ENCODE results near the gene S1PR3. TPM values are rescaled to one million over a fixed set of nuclear protein-coding genes. Genes with fewer than 3 reads are reported as not detected.

S1PR3 gene
- total RNA-seq, 1 donor from 2014 or later: 3.4 TPM

DNA sequence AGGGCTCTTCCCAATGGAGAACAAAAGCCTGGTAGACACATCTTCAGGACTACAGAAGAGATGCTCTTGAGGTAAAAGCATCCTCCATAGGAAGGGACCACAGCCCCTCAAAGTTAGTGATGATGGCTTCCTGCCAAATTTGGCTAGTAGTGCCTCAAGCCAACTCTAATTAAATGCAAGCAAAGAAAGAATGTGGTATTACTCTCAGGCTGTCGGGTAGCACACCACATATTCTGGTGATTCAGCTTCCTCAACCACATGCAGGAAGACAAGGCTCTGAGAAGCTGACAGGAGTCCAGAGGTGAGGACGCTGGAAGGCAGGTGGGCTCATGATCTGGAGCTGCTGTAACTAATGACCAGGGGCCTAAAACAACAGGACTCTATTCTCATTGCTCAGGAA, 37.2 kb upstream of the S1PR3 start:
- intact Hi-C loops (cut with micrococcal nuclease): loop anchor here (5.0 kb wide), 1 partner anchor 33 kb away; no protein-coding TSS in a partner anchor
- H3K36me3 Mint-ChIP-seq (ENCODE audit: low read depth): no peaks in the 10 kb centered on the region
- H3K27ac Mint-ChIP-seq: no peak overlapping the region
- DNase-seq: no peak
- peaks cover 6% of the 10 kb centered on the region for H3K27me3 Mint-ChIP-seq
- H3K4me3 Mint-ChIP-seq: no peak overlapping the region
- H3K4me1 Mint-ChIP-seq: peaks cover 8% of the 10 kb centered on the region
- H3K9me3 Mint-ChIP-seq: no peaks in the 10 kb centered on the region

DNA sequence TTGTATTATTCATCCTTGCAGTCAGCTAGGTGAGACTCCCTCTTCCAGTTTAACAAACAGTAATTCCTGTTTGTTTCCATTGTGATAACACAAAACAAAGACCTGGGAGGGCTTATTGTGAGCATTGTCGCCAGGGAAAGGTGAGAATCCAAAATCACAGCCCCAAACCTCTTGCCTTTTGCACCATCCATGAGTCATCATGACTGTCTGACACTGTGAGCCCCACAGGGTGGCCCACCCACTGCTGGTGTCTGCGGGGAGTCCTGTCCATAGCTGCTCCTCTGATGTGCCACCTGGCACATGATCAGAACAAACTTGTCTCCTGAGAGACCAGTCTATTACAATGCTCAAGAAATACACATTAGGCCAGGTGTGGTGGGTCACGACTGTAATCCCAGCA, 33.7 kb upstream of the S1PR3 start:
- H3K9me3 Mint-ChIP-seq: no peaks in the 10 kb centered on the region
- peaks cover 9% of the 10 kb centered on the region for H3K27me3 Mint-ChIP-seq
- DNase-seq: no peak
- intact Hi-C loops (cut with micrococcal nuclease): no loop called here
- H3K27ac Mint-ChIP-seq: no peak overlapping the region
- no peaks in the 10 kb centered on the region for H3K36me3 Mint-ChIP-seq (ENCODE audit: low read depth)
- H3K4me1 Mint-ChIP-seq: peaks cover 2% of the 10 kb centered on the region
- H3K4me3 Mint-ChIP-seq: no peak overlapping the region

DNA sequence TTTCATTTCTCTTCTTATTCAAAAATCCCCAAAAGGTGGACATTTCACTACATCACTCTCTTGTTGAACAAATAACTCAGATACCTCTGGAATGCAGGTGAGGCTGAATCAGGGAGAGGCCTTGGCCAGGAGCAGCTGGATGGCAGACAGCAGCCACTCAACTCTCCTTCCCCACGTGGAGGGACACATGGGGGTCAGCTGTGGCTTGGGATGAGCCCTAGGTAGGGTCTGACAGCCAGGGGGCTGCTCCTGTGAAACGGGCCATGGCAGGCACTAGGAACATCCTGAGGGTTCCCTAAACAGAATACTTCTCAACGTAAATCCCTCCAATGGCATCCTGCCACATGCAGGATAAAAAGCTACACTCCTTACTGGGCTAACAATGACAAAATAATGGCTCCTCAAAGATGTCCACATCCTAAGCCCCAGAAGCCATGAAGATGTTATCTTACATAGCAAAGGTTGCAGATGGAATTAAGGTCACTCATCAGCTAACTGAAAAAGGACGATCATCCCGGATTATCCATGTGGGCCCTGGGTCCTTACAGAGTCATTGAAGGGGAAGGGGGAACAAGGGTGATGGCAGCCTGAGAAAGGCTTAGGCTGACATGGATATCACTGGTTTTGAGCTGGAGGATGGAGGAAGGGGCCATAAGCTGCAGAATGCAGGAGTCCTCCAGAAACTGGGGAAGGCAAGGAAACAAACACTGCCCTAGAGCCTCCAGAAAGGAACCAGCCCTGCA, 31.4 kb upstream of the S1PR3 start:
- intact Hi-C loops (cut with micrococcal nuclease): no loop called here
- H3K27ac Mint-ChIP-seq: no peak overlapping the region
- no peaks in the 10 kb centered on the region for H3K4me1 Mint-ChIP-seq
- peaks cover 13% of the 10 kb centered on the region for H3K27me3 Mint-ChIP-seq
- no peaks in the 10 kb centered on the region for H3K36me3 Mint-ChIP-seq (ENCODE audit: low read depth)
- no peaks in the 10 kb centered on the region for H3K9me3 Mint-ChIP-seq
- no peak for DNase-seq
- H3K4me3 Mint-ChIP-seq: no peak overlapping the region

DNA sequence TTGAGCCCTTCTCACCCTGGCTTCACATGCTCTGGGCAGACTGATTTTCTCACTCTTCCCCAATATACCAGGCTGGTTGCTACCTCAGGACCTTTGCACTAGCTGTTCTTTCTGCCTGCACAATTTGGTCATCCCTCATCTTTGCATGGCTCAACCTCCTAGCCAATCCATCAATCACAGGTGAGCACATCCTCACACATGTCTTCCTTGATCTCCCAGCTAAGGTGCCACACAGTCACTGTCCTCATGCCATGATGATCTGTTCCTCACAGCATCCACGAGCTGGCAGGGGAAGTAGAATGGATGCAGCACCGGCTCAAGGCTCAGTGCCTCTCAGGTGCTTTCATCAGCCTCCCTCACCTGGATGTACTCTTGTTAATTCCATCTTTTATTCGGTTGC, 30.6 kb upstream of the S1PR3 start:
- intact Hi-C loops (cut with micrococcal nuclease): no loop called here
- H3K27ac Mint-ChIP-seq: no peak overlapping the region
- H3K4me1 Mint-ChIP-seq: no peaks in the 10 kb centered on the region
- H3K27me3 Mint-ChIP-seq: peaks cover 13% of the 10 kb centered on the region
- H3K36me3 Mint-ChIP-seq (ENCODE audit: low read depth): no peaks in the 10 kb centered on the region
- no peak overlapping the region for H3K4me3 Mint-ChIP-seq
- DNase-seq: no peak
- no peaks in the 10 kb centered on the region for H3K9me3 Mint-ChIP-seq

DNA sequence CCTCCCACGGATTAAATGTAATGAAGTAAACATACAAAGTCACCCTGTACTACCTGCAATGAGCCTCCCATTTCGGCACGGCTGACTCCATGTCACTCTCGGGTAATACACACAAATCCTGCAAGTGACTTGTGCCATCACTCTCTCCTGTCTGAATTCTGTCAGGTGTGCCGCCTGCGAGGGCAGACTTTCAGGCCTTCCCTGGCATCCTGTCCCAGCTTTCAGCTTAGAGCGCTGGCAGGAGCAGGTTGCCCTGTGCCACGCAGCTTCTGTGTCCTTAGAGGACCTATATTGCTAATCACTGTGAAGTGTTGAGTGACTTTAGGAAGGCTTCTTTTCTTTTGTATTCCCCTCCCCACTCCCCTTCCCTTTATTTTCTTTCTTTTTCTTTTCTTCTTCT, 25.8 kb upstream of the S1PR3 start:
- intact Hi-C loops (cut with micrococcal nuclease): no loop called here
- Mint-ChIP-seq H3K27ac (no peak overlapping the region), H3K9me3 (no peaks in the 10 kb centered on the region), H3K27me3 (peaks cover 10% of the 10 kb centered on the region), H3K4me1 (no peaks in the 10 kb centered on the region), H3K4me3 (no peak overlapping the region), H3K36me3 (ENCODE audit: low read depth) (no peaks in the 10 kb centered on the region)
- DNase-seq: no peak

DNA sequence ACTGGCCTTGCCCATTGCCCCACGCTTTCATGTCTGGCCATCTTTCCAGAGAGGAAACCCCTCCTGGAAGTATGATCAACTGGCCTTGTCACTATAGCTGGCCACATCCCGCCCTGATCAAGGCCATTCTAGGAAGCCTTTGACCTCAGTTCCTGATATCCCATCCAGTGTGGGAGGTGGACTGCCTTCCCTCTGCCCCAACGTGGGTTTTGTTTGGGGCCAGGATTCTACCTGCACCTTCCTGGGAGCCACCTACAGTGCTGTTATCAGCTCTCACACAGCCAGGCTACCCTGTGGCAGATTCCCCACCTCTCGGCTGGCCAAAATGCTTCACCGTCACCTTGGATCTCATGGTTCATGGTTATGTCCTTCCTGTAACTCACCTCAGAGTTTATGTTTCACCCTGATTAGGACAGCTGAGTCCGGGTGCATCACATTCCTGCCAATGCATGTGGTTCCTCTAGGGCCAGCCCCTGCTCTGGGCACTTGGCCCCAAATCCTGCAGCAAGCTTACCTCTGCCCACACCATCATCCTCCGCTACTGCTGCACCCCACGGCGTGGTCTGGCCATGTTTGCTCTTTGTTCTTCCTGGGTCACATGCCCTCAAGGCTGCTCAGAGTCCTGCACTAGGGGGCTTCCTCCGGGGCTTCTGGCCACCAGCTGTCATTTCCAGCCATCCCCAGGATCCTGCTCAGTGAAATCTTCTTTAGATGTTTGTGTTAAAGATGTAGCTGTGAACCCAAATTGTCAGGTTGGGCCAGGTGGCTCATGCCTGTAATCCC, 24.2 kb upstream of the S1PR3 start:
- H3K27me3 Mint-ChIP-seq: peaks cover 10% of the 10 kb centered on the region
- H3K4me1 Mint-ChIP-seq: no peaks in the 10 kb centered on the region
- intact Hi-C loops (cut with micrococcal nuclease): no loop called here
- no peaks in the 10 kb centered on the region for H3K9me3 Mint-ChIP-seq
- no peaks in the 10 kb centered on the region for H3K36me3 Mint-ChIP-seq (ENCODE audit: low read depth)
- H3K4me3 Mint-ChIP-seq: no peak overlapping the region
- no peak for DNase-seq
- no peak overlapping the region for H3K27ac Mint-ChIP-seq

DNA sequence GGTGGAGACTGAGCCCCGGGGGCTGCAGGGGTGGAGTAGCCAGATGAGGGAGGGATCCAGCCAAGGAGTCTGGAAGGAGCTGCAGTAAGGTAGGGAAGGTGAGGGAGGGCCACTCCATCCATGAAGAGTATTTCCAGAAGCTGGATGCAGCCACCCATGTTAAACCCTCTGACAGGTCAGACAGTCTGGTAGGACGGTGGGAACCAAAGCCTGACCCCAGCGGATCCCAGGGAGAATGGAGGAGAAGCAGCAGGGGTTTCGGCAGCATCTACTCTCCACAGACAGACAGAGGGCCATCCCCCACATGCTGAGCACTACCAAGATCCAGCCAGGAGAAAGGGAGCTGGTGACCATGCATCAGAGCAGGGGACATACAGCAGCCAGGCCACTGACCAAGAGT, 22.5 kb upstream of the S1PR3 start:
- Mint-ChIP-seq H3K27me3 (peaks cover 2% of the 10 kb centered on the region), H3K4me3 (no peak overlapping the region), H3K36me3 (ENCODE audit: low read depth) (no peaks in the 10 kb centered on the region), H3K4me1 (no peaks in the 10 kb centered on the region), H3K27ac (no peak overlapping the region), H3K9me3 (no peaks in the 10 kb centered on the region)
- no peak for DNase-seq
- intact Hi-C loops (cut with micrococcal nuclease): no loop called here

DNA sequence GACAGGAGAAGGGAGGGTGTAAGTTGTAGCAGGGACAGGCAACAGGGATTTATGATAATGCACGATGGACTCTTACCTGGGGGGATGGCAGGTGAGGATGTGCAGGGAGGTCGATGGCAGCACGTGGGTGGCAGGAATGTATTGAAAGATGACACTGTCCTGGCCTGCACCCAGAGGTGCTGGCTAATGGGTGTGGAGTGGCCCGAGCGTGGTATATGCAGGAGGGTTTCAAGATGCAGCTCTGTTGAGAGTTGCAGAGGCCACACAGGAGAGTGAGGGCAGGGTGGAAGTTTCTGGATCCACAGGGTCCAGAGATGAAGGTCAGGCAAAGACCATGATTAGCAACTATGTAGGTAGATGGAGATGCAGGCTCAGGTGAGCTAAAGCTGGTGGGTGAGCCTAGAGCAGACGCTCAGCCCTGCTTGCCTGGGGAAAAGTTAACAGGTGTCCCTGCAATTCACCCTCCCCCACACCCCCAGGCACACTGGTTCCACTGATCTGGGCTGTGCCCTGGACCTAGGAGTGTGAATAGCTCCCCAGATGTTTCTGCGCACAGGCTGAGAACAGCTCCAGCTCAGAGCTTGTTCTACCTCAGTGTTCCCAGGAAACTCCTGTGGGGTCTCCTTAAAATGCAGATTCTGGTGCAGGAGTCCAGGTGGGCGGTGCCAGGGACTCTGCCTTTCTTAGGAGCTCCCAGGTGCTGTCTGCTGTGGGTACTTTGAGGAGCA, 21.5 kb upstream of the S1PR3 start:
- Mint-ChIP-seq H3K27ac (no peak overlapping the region), H3K27me3 (peaks cover 2% of the 10 kb centered on the region)
- intact Hi-C loops (cut with micrococcal nuclease): no loop called here

DNA sequence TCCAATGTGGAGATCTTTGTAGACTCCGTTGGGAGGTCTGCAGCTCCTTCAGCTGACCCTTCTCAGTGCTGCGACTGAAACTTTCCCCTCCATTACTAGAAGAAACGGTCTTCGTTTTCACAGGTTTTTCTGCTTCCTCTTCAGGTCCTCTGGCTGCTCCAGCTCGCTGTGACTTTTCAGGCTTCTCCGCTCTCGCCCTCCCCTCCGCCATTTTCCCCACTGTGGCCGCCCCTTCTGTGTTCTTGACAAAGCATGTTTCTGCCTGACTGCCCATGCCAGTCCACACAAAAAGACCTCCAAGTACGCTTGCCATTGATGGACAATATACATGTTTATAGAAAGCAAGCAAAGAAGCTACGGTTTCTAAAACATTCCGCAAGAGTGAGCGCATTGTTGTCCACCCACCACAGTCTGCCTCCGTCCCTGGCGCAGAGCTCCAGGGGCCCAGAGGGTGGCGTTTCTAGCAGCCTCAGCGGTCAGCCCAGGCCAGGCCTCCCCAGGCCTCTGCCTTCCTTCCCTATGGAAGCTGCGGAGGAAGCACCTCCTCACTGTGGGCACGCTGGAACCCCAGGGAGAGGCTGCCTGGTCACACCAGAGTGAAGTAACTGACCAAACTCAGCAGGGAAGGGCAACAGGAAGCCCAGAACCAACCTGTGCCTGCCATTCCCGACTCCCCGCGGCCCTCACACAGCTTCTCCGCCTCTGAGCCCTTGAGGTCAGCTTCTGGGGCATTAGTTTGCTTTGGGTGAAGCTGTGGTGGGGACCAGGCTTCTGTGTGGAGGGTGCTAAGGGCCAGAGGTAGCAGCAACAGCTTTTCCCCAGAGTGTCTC, 19.9 kb upstream of the S1PR3 start:
- intact Hi-C loops (cut with micrococcal nuclease): no loop called here

More for the DNA sequence above, 21.5 kb upstream of the S1PR3 start:
- Mint-ChIP-seq H3K9me3 (no peaks in the 10 kb centered on the region), H3K4me3 (no peak overlapping the region), H3K4me1 (no peaks in the 10 kb centered on the region), H3K36me3 (ENCODE audit: low read depth) (no peaks in the 10 kb centered on the region)
- no peak for DNase-seq

DNA sequence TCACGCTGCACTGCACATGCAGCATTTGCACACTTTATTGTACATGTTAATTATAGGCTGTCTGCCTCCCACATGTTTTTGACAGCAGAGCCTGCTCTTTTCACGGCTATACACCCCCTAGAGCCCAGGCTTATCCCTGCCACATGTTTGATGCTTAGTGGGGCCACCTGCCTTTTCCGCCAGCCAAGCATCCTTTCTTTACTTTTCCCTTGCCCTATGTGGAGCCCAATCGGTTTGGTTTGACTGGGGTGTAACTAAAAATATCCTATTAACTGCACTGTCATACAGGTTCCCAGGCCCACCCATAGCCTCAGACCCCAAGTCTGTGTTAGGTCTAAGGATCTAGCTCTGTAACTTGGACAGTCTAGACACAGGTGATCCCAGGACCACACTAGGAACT, 18.9 kb upstream of the S1PR3 start:
- H3K4me1 Mint-ChIP-seq: peaks cover 10% of the 10 kb centered on the region
- H3K36me3 Mint-ChIP-seq (ENCODE audit: low read depth): no peaks in the 10 kb centered on the region
- peaks cover 7% of the 10 kb centered on the region for H3K27me3 Mint-ChIP-seq

More for the DNA sequence above, 19.9 kb upstream of the S1PR3 start:
- DNase-seq: no peak
- H3K9me3 Mint-ChIP-seq: no peaks in the 10 kb centered on the region
- peaks cover 2% of the 10 kb centered on the region for H3K27me3 Mint-ChIP-seq
- no peaks in the 10 kb centered on the region for H3K36me3 Mint-ChIP-seq (ENCODE audit: low read depth)
- no peak overlapping the region for H3K27ac Mint-ChIP-seq
- peaks cover 4% of the 10 kb centered on the region for H3K4me1 Mint-ChIP-seq
- H3K4me3 Mint-ChIP-seq: no peak overlapping the region

DNA sequence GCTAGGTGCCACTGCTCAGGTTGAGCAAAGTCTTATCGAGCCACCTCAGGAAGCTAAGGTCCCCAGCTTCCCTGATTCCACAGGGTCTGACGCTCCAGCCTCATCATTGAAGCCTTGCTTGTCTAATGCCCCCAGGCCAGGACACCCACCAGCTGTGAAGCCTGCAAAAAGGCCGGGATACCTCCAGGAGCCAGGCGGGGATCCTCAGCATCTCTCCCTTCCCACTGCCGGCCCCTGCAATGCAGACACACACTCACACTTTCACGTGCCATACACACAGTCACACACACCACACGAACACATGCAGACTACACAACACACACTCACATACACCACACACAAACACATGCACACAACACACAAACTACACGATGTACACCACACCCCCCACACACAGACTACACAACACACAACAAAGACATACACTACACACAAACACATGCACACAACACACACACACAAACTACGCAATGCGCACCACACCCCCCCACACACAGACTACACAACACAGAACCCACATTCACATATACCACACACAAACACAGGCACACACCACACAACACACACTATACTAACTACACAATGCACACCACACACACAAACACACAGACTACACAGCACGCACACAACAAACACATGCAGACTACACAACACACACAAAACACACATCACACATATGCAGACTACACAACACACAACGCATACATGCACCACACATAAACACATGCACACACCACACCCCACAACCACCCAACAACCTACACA, 17.8 kb upstream of the S1PR3 start:
- DNase-seq: no peak
- Mint-ChIP-seq H3K36me3 (ENCODE audit: low read depth) (no peaks in the 10 kb centered on the region), H3K4me3 (no peak overlapping the region), H3K9me3 (no peaks in the 10 kb centered on the region), H3K27ac (no peak overlapping the region), H3K4me1 (peaks cover 10% of the 10 kb centered on the region), H3K27me3 (peaks cover 13% of the 10 kb centered on the region)
- intact Hi-C loops (cut with micrococcal nuclease): no loop called here

More for the DNA sequence above, 18.9 kb upstream of the S1PR3 start:
- intact Hi-C loops (cut with micrococcal nuclease): no loop called here
- no peak for DNase-seq
- Mint-ChIP-seq H3K9me3 (no peaks in the 10 kb centered on the region), H3K27ac (no peak overlapping the region), H3K4me3 (no peak overlapping the region)

DNA sequence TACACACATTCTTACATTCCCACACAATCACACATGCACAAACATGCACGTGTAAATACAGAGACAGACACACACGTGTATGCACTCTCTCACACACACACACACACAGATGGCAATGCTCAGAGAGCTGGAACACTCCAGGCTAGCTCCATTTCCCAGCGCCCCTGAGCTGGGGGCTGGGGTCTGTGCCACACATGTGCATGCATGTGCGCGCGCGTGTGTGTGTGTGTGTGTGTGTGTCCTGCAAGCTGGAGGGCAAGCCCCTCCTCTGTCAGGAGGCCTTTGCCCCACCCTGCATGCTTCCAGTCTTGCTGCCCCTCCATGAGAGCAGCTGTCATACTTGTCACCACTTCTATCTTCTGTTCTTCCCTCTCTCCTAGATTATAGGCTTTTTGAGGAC, 16.6 kb upstream of the S1PR3 start:
- intact Hi-C loops (cut with micrococcal nuclease): no loop called here
- Mint-ChIP-seq H3K36me3 (ENCODE audit: low read depth) (no peaks in the 10 kb centered on the region), H3K4me3 (no peak overlapping the region), H3K27me3 (peaks cover 12% of the 10 kb centered on the region), H3K4me1 (peaks cover 10% of the 10 kb centered on the region), H3K27ac (no peak overlapping the region), H3K9me3 (no peaks in the 10 kb centered on the region)
- no peak for DNase-seq
